Measurements from ENCODE around the gene OR10A7.

DNA sequence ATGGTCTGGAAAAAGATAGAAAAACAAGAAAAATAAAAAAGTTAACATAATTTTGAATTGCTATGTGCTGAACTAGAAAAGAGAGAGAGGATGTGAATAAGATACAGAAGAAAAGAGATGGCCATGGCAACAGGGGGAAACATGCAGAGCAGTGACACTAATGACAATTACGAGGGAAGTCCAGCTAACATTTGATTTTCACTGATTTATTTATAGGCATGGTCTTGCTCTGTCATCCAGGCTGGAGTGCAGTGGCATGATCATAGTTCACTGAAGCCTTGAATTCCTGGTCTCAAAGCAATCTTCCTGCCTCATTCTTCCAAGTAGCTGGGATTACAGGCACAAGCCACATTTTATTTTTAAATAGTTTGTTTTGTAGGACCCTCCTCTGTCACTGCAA lies 25.3 kb downstream of the OR10A7 start:
- TF ChIP-seq, protein P1, sequence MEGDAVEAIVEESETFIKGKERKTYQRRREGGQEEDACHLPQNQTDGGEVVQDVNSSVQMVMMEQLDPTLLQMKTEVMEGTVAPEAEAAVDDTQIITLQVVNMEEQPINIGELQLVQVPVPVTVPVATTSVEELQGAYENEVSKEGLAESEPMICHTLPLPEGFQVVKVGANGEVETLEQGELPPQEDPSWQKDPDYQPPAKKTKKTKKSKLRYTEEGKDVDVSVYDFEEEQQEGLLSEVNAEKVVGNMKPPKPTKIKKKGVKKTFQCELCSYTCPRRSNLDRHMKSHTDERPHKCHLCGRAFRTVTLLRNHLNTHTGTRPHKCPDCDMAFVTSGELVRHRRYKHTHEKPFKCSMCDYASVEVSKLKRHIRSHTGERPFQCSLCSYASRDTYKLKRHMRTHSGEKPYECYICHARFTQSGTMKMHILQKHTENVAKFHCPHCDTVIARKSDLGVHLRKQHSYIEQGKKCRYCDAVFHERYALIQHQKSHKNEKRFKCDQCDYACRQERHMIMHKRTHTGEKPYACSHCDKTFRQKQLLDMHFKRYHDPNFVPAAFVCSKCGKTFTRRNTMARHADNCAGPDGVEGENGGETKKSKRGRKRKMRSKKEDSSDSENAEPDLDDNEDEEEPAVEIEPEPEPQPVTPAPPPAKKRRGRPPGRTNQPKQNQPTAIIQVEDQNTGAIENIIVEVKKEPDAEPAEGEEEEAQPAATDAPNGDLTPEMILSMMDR (IDR thresholded peaks at IDR 0.05) = no peak
- TF ChIP-seq EP300 (IDR thresholded peaks at IDR 0.05; ENCODE audit: low read depth) = no peak

All from transverse colon (tissue), 3 donors.